ENCODE results near the gene GXYLT2. TPM values are rescaled to one million over a fixed set of nuclear protein-coding genes. Genes with fewer than 3 reads are reported as not detected.
A peak's percentile ranks its signal among the peaks of the same experiment; 100 is the strongest.

GXYLT2 gene
- total and polyA plus RNA-seq, 7 donors = 1.4 to 17.4 (median 6.8) TPM

- 92 to 94% methylated on average over 6 of the region's 6 CpGs for WGBS, 2 donors
- no peaks in the 10 kb centered on the region for H3K36me3 ChIP-seq
- peaks cover 0 to 25% (median 10%) of the 10 kb centered on the region in 4 donors for H3K4me1 ChIP-seq
- no peak overlapping the region for H3K4me3 ChIP-seq
- H3K9me3 ChIP-seq = no peaks in the 10 kb centered on the region
- no peak for DNase-seq
- no peak overlapping the region for H3K27ac ChIP-seq
- intact Hi-C loops (cut with DNase I) = no loop called here
- TF ChIP-seq POLR2A (IDR thresholded peaks at IDR 0.05) (no peak), POLR2AphosphoS5 (IDR thresholded peaks at IDR 0.05) (no peak), EP300 (IDR thresholded peaks at IDR 0.05) (no peak), CTCF (IDR thresholded peaks at IDR 0.05) (no peak)
- H3K27me3 ChIP-seq = no peaks in the 10 kb centered on the region
These were observed 18.3 kb downstream of the GXYLT2 start for GRCh38 chr3:72906154-72906553.

GRCh38 chr3:72907131-72907711 lies 19.4 kb downstream of the GXYLT2 start:
- peak; percentile 75 for DNase-seq
- Histone ChIP-seq H3K27ac (peak overlapping the region in 3 of 4 donors; percentile 15 to 69 (median 51)), H3K27me3 (no peaks in the 10 kb centered on the region), H3K4me1 (peaks cover 0 to 25% (median 10%) of the 10 kb centered on the region in 4 donors), H3K9me3 (no peaks in the 10 kb centered on the region), H3K36me3 (no peaks in the 10 kb centered on the region), H3K4me3 (no peak overlapping the region)
- TF ChIP-seq POLR2A (IDR thresholded peaks at IDR 0.05) = no peak
- no peak for TF ChIP-seq CTCF (IDR thresholded peaks at IDR 0.05)
- TF ChIP-seq EP300 (IDR thresholded peaks at IDR 0.05) = no peak
- TF ChIP-seq POLR2AphosphoS5 (IDR thresholded peaks at IDR 0.05) = peak; percentile 23 to 53 (median 38)
- 44 to 69% methylated on average over 4 of the region's 4 CpGs for WGBS, 2 donors
- intact Hi-C loops (cut with DNase I) = no loop called here

- H3K4me1 ChIP-seq = peaks cover 0 to 19% (median 10%) of the 10 kb centered on the region in 4 donors
- 85 to 86% methylated on average over 14 of the region's 14 CpGs for WGBS, 2 donors
- no peaks in the 10 kb centered on the region for H3K9me3 ChIP-seq
- no peak for DNase-seq
- peak overlapping the region in 3 of 4 donors; percentile 15 to 69 (median 51) for H3K27ac ChIP-seq
- intact Hi-C loops (cut with DNase I) = no loop called here
- TF ChIP-seq CTCF (IDR thresholded peaks at IDR 0.05) (no peak), EP300 (IDR thresholded peaks at IDR 0.05) (no peak), POLR2A (IDR thresholded peaks at IDR 0.05) (no peak), POLR2AphosphoS5 (IDR thresholded peaks at IDR 0.05) (no peak)
- H3K36me3 ChIP-seq = no peaks in the 10 kb centered on the region
- H3K27me3 ChIP-seq = no peaks in the 10 kb centered on the region
- H3K4me3 ChIP-seq = no peak overlapping the region
These were observed 20.1 kb downstream of the GXYLT2 start for GRCh38 chr3:72907731-72908620.

- TF ChIP-seq EP300 (IDR thresholded peaks at IDR 0.05) = no peak
- no peak for TF ChIP-seq CTCF (IDR thresholded peaks at IDR 0.05)
- TF ChIP-seq POLR2A (IDR thresholded peaks at IDR 0.05) = no peak
- H3K4me3 ChIP-seq = no peak overlapping the region
- H3K27ac ChIP-seq = no peak overlapping the region
- no peaks in the 10 kb centered on the region for H3K9me3 ChIP-seq
- H3K27me3 ChIP-seq = no peaks in the 10 kb centered on the region
- peaks cover 0 to 13% (median 10%) of the 10 kb centered on the region in 4 donors for H3K4me1 ChIP-seq
- WGBS, 2 donors = 96 to 97% methylated on average over 3 of the region's 3 CpGs
- no peaks in the 10 kb centered on the region for H3K36me3 ChIP-seq
- intact Hi-C loops (cut with DNase I) = no loop called here
- DNase-seq = no peak
These were observed 21.7 kb downstream of the GXYLT2 start for GRCh38 chr3:72909591-72909990.

Data from sigmoid colon (tissue), 7 donors.